ENCODE results near the gene CCDC27.
"Not testable (repeated sequence)": the region's sequence is repeated elsewhere in the genome, so short reads cannot be mapped to it uniquely, and the experiment has no call there.

Gene CCDC27

GRCh38 chr1:3738943-3739342 is 13.3 kb upstream of the CCDC27 start:
- no peak for DNase-seq

GRCh38 chr1:3740042-3740441 is 12.2 kb upstream of the CCDC27 start:
- DNase-seq: no peak

GRCh38 chr1:3740752-3741151 is 11.5 kb upstream of the CCDC27 start:
- DNase-seq: no peak

- DNase-seq: no peak
Observed at GRCh38 chr1:3741566-3742438, 10.4 kb upstream of the CCDC27 start.

GRCh38 chr1:3742439-3743298 is 9.6 kb upstream of the CCDC27 start:
- DNase-seq: no peak

DNA sequence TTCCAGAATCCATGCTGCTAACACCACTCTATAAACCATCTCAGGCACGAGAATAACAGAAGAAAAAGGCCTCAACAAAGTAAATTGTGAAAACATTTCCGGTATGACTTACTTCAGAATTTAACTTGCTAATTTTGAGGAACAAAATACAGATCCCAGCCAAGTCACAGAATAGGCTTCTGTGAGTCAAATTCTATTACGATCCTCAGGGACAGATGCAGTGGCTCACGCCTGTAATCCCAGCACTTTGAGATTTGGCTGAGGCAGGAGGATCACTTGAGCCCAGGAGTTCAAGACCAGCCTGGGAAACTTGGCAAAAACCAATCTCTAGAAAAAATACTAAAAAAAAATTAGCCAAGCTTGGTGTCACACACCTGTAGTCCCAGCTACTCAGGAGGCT is 8.8 kb upstream of the CCDC27 start:
- DNase-seq: no peak

GRCh38 chr1:3743826-3744225 is 8.4 kb upstream of the CCDC27 start:
- DNase-seq: no peak

DNA sequence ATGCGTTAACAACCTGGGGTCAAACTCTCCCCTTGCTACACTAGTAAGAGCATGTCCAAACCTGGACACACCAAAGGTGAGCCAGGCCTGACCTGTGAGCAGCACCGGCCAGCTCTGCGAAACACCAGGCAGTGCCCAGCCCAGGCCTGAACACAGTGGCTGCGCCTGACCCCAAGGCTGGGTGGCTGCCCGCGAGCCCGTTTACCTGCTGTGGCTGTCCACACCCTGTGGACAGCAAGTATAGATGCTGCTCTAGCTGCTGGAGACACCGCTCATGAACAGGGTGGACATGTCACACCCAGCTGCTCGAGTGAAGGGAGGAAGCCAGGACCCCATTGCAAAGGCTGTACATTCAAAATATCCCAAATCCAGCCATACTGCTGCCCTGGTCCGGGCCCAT is 7.6 kb upstream of the CCDC27 start:
- DNase-seq: no peak

- DNase-seq: no peak
Observed at GRCh38 chr1:3745071-3745470, 7.2 kb upstream of the CCDC27 start.

- DNase-seq: no peak
Observed at GRCh38 chr1:3745590-3746381, 6.5 kb upstream of the CCDC27 start.

- DNase-seq: no peak
Observed at GRCh38 chr1:3746389-3746829, 5.8 kb upstream of the CCDC27 start.

- DNase-seq: peak; percentile 76
Observed at GRCh38 chr1:3746830-3747521, 5.3 kb upstream of the CCDC27 start.

- no peak for DNase-seq
Observed at GRCh38 chr1:3747522-3747848, 4.8 kb upstream of the CCDC27 start.

DNA sequence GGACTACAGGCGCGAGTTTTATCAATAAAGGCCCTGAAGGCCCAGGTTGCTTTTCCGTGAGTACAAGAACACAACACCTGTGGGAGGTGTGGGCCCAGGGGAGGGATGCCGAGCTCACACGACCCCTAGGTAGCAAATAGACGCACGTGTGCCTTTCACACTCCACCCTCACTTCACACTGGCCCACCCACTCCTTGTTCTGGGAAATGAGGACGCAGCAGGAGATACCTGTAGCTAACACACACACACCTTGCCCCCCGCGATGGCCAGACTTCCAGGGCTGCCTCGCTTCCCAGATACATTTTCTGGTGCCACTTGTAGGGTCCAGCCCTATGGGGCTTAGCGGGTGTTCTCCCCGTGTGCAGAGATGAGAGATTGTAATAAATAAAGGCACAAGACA is 4.3 kb upstream of the CCDC27 start:
- DNase-seq: no peak

GRCh38 chr1:3748316-3748900 is 3.8 kb upstream of the CCDC27 start:
- DNase-seq: not testable (repeated sequence)

DNA sequence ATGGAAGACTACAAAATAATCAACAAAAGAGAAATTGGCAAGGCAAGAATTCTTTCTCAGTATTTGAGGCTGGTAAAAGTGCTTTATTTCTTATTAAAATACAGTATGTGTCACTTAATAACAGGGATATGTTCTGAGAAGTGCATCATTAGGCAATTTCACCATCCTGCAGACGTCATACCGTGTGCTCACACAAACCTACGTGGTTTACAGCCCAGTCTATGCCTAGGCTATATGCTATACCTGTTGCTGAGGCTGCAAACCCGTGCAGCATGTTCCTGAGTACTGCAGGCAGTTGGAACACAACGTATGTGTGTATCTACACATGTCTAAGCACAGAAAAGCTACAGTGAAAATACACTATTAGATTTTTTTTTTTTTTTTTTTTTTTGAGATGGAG is 2.7 kb upstream of the CCDC27 start:
- no peak for DNase-seq

- no peak for DNase-seq
Observed at GRCh38 chr1:3750741-3751140, 1.5 kb upstream of the CCDC27 start.

DNA sequence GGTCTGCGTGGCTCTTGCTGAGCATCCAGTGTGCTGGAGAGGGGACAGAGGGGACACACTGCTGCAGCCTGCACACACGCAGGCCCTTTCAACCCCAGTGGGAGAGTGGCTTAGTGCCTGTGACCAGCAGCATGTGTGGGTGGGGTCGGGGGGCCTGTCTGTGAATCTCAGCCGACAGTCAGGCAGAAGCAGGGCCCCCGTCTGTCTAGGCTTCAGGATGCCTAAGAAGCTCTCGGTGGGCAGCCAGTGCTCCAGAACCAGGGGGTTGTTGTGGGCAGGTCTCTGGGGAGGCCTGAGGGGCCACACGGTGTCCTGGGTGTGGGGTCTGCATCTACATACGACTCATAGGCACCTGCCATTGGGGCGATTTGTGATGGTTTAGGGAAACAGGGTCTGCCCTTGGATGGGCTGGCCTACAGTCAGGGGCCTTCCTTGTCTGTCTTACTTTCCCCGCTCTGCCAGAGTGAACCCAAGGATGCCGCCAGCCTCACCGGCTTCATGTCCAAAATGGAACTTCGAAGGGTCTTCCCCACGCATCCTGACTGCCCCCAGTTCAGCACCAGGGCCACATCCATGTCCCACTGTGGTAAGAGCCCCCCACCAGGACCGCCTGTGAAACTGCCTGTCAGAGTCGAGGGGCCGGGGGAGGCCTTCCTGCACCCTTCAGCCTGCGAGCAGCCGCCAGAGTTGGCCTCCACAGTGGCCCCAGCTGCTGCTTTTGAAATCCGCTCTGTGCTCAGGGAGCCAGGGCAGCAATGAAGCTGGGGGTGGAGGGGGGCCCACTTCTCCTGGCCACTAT is 1.6 kb downstream of the CCDC27 start:
- no peak for DNase-seq

DNA sequence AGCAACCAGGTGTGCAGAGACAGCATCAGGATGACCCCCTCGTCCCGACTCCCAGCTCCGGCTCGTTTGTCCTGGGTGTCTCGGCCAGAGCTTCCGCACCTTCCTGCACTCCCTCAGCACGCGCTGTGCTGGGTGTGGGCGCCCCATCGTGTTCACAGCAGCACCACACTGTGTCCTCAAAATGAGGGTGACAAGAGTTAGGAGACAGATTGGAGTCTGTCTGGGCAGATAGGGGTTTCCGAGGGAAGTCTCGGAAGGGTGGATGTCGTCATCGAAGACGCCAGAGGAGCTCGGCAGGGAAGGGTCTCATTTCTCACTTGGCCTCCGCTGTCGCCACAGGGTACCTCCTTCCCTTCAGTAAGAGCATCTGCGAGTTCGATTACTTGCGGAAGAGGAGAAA is 4.1 kb downstream of the CCDC27 start:
- DNase-seq: no peak

GRCh38 chr1:3759164-3759563 is 6.9 kb downstream of the CCDC27 start:
- no peak for DNase-seq

GRCh38 chr1:3759796-3760195 is 7.5 kb downstream of the CCDC27 start:
- no peak for DNase-seq

Measured in NCI-H1048 (cell line).